Epidermal melanocyte (primary cell): Measurements from ENCODE around the gene DAB2IP.
A peak's percentile ranks its signal among the peaks of the same experiment; 100 is the strongest.

Experiments
- DNase-seq: peaks from one replicate; pipeline ENCODE4 v3.0.0; 2011; ENCODE audit warnings: low spot score; ENCODE audit not compliant: insufficient read length

DAB2IP gene

DNA sequence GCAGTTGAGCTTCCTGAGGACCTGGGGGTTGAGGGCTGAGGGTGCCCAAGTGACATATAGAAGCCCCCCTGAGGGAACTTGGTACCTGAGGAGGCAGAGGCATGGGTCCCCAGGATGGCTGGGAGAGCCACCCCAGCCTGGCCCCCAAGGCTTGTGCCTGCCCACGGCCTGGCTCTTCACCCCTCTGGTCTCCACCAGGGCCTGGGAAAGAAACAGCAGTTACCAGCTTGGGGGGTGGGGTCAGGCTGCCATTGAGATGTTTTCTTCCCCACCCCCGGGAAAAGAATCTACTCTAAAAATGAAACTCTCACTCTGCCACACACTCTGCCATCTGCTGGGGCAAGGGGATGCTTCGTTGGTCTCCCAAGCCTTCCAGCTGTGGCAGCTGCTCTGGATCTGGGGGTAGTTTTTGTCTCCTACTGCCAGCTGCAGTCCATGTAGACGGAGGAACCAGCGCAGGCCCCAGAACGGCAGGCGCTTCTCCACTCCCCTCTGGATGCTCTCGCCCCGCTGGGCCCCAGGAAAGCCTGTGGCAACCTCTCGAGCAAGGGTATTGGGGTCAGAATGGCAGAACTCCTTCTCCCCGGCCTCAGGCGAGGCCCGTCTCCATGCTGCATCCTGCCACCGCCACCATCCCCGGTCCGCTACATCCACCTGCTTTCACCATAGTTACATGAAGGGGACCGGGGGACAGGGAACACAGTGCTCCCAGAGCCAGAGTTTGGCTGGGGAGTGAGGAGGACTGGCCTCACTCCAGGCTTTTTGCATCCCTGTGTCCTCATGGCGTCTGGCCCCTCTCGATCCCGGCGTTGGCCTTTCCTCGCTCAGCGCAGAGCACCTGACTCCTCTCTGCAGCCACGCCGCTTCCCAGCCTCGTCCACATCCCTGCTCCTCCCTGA, 123.5 kb downstream of the DAB2IP start:
- no peak for DNase-seq

DNA sequence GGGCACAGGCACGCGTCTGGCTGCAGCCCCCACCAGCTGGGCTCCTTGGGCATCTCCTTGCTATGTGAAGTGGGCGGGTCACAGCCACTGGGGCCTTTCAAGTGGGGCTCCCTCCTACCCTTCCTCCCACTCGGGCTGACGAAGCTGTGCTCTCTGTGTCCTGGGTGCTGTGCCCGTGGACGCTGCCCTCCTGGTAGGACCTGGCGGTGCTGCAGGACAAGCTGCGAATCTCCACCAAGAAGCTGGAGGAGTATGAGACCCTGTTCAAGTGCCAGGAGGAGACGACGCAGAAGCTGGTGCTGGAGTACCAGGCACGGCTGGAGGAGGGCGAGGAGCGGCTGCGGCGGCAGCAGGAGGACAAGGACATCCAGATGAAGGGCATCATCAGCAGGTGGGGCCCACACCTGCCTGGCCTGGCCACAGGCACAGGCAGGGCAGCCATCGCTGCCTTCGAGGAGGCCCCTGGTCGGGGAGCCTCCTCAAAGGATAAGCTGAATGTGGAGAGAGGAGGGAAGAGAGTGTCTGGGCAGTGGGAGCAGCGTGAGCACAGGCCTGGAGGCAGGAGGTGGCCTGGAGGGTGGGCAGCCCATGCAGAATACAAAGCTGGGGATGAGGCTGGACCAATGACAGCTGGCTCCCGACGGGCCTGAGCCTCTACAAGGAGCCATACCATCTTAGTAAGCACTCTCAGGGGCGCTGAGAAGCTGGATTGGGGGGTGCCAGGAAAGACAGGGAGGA, 124.7 kb downstream of the DAB2IP start:
- no peak for DNase-seq

GRCh38 chr9:121776739-121777637, 125.6 kb downstream of the DAB2IP start:
- no peak for DNase-seq

GRCh38 chr9:121778252-121779225, 127.1 kb downstream of the DAB2IP start:
- peak; percentile 70 for DNase-seq

GRCh38 chr9:121779381-121780117, 128.1 kb downstream of the DAB2IP start:
- no peak for DNase-seq

DNA sequence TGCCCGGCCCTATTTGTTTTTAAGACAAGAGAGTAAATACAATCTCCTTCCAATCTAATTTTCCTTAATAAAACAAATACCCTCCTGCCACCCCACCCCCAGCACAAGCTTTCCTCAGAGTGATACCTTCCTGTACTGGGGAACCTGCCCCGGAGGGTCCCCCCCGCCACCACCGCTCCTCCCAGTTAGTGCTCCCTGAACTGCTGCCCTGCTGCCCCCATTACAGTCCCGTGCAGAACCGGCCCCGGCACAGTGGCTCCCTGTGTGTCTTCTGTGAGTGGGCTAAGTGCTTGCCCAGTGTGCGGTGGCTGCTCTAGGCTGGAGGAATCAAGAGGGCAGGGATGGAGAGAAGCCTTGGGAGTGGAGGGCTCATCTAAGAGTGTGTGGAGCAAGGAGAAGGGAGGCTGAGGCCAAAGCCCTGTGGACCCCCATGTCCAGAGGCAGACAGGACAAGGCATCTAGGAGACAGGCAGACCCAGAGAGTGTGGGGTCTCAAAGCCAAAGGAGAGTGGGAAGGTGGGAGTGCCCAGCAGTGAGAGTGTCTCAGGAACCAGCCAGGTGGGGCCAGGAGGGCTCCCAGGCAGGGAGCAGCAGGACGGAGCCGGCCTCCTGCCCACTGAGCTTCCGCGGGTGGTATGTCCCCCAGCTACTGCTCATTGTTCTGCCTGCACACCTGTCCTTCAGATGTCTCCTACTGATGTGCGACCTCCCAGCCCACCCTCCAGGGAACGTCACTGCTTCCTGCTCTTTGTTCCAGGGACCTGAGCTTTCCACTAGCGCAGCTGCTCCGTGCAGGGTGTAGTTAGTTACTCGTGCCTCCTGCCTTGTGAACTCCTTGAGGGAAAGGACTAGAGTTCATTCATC, 129.0 kb downstream of the DAB2IP start:
- no peak for DNase-seq

DNA sequence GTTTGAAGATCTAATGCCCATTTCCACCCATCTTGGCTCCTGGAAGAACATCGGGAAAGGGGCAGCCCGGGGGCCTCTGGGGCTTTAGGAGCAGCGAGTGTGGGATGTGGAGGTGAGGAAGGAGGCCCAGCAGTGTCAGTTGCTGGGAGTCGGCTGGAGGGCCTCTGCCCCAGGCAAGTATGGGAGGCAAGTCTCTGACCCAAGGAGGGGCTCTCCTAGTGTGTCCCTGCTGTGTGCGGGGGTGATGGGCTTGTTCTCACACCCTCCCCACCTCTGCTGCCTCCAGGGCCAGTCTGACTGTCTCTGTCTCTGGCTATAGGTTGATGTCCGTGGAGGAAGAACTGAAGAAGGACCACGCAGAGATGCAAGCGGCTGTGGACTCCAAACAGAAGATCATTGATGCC, 129.7 kb downstream of the DAB2IP start:
- DNase-seq, result no peak

DNA sequence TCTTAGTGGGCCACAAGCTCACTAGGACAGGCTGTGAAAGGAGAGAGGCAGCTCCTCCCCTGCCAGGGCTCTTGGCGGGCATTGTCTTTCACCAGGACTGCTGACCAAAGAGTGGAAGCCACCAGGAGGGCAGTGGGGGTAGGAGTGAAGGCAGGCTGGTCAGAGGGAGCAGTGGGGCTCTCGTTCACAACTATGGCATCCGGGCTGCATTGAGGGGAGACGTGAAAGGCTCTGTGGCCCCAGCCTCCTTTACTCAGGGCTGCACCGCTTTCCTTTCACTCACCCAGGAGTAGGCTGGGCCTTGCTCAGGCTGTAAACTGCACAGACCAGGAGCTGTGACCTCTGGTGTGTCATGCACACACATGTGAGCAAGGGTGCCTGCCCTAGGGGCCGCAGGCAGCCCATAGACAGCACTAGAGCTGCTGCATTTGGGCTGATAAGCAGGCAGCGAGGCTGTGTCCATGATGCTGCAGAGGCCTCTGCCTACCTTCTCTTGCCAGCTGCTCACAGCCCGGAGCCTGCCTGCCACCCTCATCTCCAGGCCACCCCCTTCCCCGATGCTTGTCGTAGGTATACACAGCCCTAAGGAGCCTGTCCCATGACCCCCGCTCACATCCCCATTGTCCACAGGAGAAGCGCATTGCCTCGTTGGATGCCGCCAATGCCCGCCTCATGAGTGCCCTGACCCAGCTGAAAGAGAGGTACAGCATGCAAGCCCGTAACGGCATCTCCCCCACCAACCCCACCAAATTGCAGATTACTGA, 130.4 kb downstream of the DAB2IP start:
- DNase-seq, result no peak

GRCh38 chr9:121782514-121783110, 131.2 kb downstream of the DAB2IP start:
- no peak for DNase-seq

DNA sequence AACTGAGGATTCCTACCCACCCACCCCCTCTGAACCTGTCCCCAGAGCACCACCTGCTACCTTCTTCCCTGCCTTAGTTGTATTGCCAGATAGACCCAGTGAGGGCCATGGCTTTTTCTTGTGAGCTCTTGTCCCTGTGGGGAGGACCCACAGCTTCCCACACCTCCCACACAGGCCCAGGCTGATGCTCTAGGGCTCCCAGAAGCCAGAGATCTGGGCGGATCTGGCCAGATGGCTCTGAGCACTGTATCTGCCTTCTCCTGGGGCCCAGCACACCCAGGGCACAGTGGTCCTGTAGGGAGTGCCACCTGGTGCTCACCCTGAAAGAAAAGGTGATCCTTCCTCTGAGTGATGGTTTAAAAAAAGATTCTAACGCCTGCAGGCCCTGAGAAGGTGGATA, 131.7 kb downstream of the DAB2IP start:
- DNase-seq, result no peak

GRCh38 chr9:121783521-121784507, 132.4 kb downstream of the DAB2IP start:
- no peak for DNase-seq

GRCh38 chr9:121784731-121785411, 133.4 kb downstream of the DAB2IP start:
- no peak for DNase-seq

DNA sequence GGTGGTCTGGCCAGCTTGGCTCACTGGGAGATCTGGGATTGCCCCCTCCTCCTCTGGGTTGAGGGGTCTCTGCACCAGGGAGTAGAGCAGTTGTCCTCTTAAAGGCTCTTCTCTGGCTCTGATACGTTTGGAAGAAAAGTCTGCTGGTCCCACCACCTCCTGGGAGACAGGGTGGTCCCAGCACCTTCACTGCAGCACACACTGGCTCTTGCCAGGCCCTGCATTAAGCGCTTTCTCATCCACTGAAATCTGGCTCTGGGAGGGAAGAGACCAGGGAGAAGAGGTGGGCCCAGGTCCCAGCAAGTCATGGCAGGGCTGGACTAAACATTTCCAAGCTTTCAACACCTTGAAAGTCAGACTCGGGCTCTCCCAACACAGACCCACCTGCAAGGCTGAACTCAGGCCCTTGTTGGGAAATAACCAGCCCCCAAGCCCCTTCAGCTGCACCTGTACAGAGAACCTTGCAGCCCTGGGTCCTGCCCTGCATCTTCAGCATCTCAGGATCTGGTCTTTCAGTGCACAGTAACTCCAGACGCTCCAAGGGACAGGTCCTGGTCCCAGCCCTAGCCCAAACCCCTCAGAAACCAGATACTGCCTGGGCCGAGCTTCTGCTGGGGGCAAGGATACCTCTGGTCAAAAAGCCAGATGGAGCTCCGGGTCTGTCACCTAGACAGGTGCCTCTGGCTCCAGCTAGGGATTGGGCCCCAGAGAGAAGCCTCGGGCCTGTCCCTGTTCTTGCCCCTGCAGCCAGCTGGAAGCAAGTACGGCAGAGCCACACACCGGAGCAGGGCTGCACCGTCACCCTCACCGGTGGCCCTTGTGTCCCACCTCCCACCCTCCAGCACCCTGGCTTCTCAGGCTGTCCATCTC, 134.5 kb downstream of the DAB2IP start:
- no peak for DNase-seq

GRCh38 chr9:121786543-121786948, 135.1 kb downstream of the DAB2IP start:
- DNase-seq, result no peak

- no peak for DNase-seq
These were observed 135.6 kb downstream of the DAB2IP start for GRCh38 chr9:121786998-121787422.
